ENCODE results near the gene CYGB. TPM values are rescaled to one million over a fixed set of nuclear protein-coding genes. Genes with fewer than 3 reads are reported as not detected.

CYGB gene
- total RNA-seq, 1 donor from 2014 or later = 0.46 TPM

DNA sequence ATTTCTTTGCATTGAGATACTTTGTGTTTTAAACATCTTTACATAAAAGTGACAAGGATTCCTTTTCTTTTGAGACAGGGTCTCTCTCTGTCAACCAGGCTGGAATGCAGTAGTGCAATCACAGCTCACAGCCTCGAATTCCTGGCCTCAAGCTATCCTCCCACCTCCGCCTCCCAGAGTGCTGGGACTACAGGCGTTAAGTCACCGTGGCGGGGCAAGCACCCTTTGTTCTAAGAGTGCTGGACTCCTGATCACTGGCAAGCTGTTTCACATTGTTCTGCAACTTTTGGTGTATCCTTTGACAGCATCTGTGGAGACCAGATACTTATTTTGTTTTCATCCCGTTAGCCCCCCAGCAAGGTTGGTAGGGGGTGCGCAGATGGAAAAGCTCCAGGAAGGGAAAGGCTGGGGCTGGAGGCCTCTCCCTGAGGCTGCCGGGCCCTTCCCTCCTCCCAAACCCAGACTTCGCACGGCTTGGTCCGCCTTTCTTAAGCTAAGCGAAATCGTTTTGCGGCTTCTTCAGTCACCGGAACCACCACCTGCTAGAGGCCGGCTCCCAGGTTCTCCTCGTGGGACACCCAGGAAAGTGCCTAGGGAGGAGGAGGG is 47.0 kb upstream of the CYGB start:
- TF ChIP-seq, protein P1, sequence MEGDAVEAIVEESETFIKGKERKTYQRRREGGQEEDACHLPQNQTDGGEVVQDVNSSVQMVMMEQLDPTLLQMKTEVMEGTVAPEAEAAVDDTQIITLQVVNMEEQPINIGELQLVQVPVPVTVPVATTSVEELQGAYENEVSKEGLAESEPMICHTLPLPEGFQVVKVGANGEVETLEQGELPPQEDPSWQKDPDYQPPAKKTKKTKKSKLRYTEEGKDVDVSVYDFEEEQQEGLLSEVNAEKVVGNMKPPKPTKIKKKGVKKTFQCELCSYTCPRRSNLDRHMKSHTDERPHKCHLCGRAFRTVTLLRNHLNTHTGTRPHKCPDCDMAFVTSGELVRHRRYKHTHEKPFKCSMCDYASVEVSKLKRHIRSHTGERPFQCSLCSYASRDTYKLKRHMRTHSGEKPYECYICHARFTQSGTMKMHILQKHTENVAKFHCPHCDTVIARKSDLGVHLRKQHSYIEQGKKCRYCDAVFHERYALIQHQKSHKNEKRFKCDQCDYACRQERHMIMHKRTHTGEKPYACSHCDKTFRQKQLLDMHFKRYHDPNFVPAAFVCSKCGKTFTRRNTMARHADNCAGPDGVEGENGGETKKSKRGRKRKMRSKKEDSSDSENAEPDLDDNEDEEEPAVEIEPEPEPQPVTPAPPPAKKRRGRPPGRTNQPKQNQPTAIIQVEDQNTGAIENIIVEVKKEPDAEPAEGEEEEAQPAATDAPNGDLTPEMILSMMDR (IDR thresholded peaks at IDR 0.05; ENCODE audit: unreplicated experiment) = no peak
- Mint-ChIP-seq H3K4me3 (ENCODE audit: low read depth) (peak overlapping the region; percentile 64), H3K36me3 (ENCODE audit: insufficient read depth) (no peaks in the 10 kb centered on the region), H3K27me3 (peaks cover 55% of the 10 kb centered on the region), H3K9me3 (ENCODE audit: low read depth) (no peaks in the 10 kb centered on the region), H3K4me1 (ENCODE audit: low read depth) (no peaks in the 10 kb centered on the region), H3K27ac (no peak overlapping the region)
- no peak for DNase-seq (ENCODE audit: low spot score, unreplicated experiment)

GRCh38 chr17:76582660-76583059 is 45.2 kb upstream of the CYGB start:
- Mint-ChIP-seq H3K4me3 (ENCODE audit: low read depth) (no peak overlapping the region), H3K27me3 (peaks cover 41% of the 10 kb centered on the region), H3K27ac (no peak overlapping the region), H3K4me1 (ENCODE audit: low read depth) (no peaks in the 10 kb centered on the region), H3K36me3 (ENCODE audit: insufficient read depth) (no peaks in the 10 kb centered on the region), H3K9me3 (ENCODE audit: low read depth) (no peaks in the 10 kb centered on the region)
- no peak for DNase-seq (ENCODE audit: low spot score, unreplicated experiment)
- TF ChIP-seq, protein P1 (IDR thresholded peaks at IDR 0.05; ENCODE audit: unreplicated experiment) = no peak

DNA sequence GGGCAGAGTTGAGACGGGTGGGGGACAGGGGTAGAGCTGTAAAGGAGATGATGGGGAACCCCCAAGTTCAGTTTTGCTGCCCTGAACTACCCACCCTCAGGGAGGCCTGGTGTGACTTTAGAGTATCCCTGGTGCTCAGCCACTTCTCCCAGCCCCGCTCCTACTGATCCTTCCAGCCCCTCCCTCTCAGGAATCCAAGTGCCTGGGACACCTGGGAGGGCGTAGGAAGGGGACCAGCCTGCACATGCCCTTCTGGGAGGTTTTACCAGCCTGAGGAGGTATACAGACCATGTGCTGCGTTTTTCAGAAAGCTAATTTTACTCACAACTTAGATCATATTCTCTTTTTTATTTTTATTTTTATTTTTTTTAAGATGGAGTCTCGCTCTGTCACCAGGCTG is 44.0 kb upstream of the CYGB start:
- TF ChIP-seq, protein P1 (IDR thresholded peaks at IDR 0.05; ENCODE audit: unreplicated experiment) = no peak
- no peak overlapping the region for H3K4me3 Mint-ChIP-seq (ENCODE audit: low read depth)
- peaks cover 31% of the 10 kb centered on the region for H3K27me3 Mint-ChIP-seq
- no peaks in the 10 kb centered on the region for H3K4me1 Mint-ChIP-seq (ENCODE audit: low read depth)
- DNase-seq (ENCODE audit: low spot score, unreplicated experiment) = no peak
- H3K9me3 Mint-ChIP-seq (ENCODE audit: low read depth) = no peaks in the 10 kb centered on the region
- no peaks in the 10 kb centered on the region for H3K36me3 Mint-ChIP-seq (ENCODE audit: insufficient read depth)
- no peak overlapping the region for H3K27ac Mint-ChIP-seq

GRCh38 chr17:76579281-76579680 is 41.8 kb upstream of the CYGB start:
- H3K9me3 Mint-ChIP-seq (ENCODE audit: low read depth) = no peaks in the 10 kb centered on the region

GRCh38 chr17:76578376-76578775 is 40.9 kb upstream of the CYGB start:
- no peaks in the 10 kb centered on the region for H3K36me3 Mint-ChIP-seq (ENCODE audit: insufficient read depth)
- H3K4me3 Mint-ChIP-seq (ENCODE audit: low read depth) = no peak overlapping the region
- no peaks in the 10 kb centered on the region for H3K9me3 Mint-ChIP-seq (ENCODE audit: low read depth)
- H3K27ac Mint-ChIP-seq = no peak overlapping the region
- DNase-seq (ENCODE audit: low spot score, unreplicated experiment) = no peak
- TF ChIP-seq, protein P1 (IDR thresholded peaks at IDR 0.05; ENCODE audit: unreplicated experiment) = no peak
- H3K4me1 Mint-ChIP-seq (ENCODE audit: low read depth) = no peaks in the 10 kb centered on the region
- peaks cover 12% of the 10 kb centered on the region for H3K27me3 Mint-ChIP-seq

More at GRCh38 chr17:76579281-76579680, 41.8 kb upstream of the CYGB start:
- no peak overlapping the region for H3K27ac Mint-ChIP-seq
- no peaks in the 10 kb centered on the region for H3K36me3 Mint-ChIP-seq (ENCODE audit: insufficient read depth)
- no peak overlapping the region for H3K4me3 Mint-ChIP-seq (ENCODE audit: low read depth)
- no peaks in the 10 kb centered on the region for H3K4me1 Mint-ChIP-seq (ENCODE audit: low read depth)
- TF ChIP-seq, protein P1 (IDR thresholded peaks at IDR 0.05; ENCODE audit: unreplicated experiment) = no peak
- peaks cover 21% of the 10 kb centered on the region for H3K27me3 Mint-ChIP-seq
- no peak for DNase-seq (ENCODE audit: low spot score, unreplicated experiment)

Data from progenitor cell of endocrine pancreas (in vitro differentiated cells).